ELR (cell line): ENCODE data around the gene TRIM29.

Experiments
- DNase-seq: peaks from one replicate; pipeline ENCODE4 v3.0.0-alpha.2; 2015; ENCODE audit warnings: low read depth

TRIM29 gene

DNA sequence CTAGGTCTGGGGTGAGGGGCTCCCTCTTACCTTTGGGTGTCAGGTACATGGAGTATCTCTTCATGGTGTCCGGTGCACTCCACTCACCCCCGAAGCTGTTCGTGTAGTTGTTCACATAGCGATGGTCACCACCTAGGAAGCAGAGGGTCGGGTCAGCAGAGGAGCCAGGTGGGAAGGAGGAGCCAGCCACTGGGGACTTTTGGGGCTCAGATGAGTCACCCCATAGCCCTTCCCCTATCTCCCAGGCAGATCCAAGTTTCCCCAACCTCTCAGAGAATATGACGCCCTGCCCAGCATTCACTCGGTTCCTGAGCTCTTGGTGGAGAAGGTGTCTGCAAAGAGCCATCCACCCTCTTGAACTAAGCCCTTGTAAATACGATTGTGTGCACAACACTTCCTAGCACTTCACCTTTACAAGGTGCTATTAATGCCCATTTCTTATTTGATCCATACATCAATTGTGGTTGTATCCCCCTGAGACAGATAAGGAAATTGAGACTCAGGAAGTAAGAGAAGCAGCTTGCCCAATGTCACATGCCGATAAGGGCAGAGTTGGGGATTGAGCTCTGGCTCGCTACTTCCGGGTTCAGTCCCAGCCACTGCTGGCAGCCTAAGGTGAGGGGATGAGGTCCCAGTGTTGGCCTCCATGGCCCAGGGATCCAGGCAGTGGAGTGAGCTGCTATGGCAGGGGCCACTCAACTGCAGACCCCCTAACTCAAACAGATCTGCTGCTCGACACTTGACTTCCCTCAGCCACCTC lies 14.8 kb downstream of the TRIM29 start:
- DNase-seq = no peak

DNA sequence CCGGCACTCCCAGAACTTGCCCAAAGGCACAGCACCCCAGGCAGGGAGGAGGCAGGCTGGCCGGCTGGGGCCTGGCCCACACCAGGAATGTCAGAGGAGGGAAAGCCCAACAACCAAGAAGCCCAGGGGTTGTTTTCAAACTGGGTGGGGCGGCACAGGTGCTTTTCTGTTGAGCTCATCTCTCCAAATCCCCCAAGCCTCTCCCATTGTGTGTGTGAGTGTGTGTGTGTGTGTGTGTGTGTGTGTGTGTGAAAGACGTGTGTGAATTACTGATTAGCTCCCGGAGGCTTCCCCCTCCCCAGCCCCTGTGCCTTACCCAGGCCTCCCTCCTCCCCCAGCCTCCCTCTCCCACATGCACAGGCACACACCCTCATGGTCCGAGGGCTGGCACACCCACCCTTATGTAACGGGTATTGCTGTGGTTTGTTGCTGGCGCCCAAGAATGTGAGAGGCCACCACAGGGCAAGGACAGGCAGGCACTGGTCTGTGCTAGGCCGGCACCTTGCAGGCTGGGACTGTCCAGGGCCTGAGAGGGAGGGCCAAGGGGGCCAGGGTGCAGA lies 15.9 kb downstream of the TRIM29 start:
- DNase-seq = no peak

DNA sequence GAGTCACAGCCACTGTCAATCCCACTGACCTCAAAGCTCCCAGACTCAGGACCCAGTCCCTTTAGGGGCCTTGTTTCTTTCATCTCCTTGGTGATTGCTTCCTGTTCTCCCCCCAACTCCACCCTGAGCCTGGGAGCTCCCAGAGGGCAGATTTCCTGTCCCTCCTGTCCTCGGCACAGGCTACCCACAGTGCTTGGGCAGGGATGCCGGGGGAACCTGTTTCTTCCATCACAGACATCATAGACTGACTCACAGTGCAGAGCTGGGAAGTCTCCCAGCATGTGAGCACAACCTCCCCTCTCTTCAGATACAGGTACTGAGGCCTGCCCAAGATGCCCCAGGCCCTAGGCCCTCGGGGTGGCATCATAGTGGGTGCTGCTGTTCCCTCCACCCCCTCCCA lies 16.6 kb downstream of the TRIM29 start:
- DNase-seq = no peak

DNA sequence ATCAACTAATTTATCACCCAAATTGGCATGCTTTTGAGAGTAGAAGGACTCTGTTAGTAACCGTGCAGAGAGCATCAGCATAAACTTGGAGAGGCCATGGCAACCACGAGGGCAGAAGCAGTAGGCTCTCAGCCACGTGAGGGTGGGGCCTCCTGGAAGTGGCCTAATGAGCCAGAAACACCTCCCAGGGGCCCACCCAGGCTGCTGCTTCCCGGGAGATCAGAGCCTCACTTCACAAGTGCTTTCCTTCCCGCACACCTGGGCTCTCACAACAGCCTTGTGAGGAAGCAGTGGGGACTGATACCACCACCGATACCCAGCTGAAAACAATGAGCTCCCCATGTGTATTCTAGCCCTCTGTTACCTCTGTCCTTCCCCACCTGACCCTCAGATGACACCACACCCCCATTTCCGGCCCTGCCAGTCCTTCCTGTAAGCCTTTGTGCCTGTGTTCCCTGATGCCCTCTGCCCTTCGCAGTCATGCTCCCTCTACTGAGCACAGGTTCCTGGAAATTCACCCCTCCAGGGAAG lies 17.0 kb downstream of the TRIM29 start:
- no peak for DNase-seq

DNA sequence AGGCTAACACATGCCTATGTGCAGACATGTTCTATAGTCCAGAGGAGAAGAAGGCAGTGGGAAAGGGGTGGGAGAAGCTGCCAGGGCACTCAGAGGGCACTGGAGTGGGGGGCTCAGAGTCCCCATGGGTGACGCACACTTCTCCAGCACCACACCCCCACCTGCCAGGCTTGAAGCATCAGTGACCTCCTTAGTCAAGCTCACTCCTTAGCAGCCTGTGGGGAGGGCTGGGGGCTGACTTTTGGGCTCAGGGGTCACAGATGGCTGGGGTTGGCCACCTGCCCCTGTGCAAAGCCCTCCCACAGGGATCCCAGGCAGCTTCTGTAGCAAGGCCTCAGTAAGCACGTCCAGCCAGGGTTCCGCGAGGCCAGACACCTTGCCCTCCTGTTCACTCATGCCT lies 18.8 kb downstream of the TRIM29 start:
- no peak for DNase-seq

DNA sequence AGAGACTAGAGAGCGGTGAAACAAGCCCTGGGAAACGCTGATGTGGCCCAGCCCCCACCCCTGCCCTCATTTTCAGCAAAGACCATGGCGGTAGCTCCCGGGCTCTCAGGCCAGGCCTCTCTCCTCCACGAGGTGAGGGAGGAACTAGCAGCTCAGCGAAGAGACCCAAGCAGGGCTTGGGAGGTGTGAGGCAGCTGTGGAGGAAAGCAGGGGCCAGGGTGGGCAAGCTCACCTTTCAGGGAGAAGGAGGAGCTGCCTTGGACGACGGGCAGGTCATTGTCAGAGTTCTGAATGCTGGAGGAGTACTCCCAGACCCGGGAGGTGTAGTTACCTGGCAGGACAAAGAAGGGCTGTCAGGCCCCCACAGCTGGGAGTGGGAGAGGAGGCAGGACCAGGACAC lies 19.9 kb downstream of the TRIM29 start:
- no peak for DNase-seq

DNA sequence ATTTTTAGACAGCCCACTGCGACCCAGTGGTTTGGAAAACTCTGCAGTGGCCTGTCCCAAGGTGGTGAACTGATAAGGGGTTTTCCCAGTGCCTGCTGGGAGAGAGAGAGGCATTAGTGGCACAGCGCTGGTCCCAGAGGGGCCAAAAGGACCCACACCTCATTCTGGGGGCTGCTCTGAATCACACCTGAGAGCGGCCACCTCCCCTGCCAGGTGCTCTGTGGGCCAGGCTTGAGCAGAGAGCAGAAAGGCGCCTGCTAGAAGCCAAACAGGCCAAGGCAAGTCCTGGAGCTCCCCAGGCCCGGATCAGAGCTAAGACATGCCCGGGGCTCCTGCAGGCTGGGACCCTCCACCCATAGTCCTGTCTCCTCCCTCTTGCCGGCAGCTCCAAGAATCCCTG lies 20.9 kb downstream of the TRIM29 start:
- no peak for DNase-seq

DNA sequence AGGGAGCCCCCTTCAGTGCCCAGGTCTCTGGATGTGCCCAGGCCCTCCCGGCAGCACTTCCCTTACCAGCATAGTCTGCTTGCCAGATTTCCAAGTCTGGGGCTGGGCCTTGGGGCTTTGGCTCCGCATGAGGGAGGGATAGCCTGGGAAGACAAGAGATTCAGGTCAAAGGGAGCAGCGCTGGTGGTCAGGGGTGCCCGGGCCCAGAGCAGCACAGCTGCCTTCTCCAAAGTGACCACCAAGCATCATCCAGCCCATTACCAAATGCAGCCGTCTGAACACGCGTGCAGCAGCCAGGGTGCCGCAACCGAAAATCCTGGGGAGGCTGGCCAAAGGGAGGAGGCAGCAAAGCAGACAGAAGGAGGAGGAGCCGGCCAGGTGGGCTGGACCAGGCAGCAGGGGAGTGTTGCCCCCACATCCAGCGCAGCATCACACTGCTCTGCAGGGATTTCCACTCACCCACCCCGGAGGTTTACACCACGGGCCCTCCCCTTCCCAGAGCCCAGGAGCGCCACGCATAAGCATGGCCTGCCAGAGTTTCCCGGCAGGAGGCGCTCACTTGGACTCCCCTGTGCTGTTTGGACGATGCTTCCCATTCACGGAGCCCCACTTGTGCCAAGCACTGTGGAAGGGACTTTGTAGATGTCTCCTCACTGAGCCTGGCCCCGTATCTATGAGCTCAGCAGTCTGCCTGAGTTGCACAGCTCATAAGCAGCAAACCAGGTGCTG lies 22.5 kb downstream of the TRIM29 start:
- no peak for DNase-seq

DNA sequence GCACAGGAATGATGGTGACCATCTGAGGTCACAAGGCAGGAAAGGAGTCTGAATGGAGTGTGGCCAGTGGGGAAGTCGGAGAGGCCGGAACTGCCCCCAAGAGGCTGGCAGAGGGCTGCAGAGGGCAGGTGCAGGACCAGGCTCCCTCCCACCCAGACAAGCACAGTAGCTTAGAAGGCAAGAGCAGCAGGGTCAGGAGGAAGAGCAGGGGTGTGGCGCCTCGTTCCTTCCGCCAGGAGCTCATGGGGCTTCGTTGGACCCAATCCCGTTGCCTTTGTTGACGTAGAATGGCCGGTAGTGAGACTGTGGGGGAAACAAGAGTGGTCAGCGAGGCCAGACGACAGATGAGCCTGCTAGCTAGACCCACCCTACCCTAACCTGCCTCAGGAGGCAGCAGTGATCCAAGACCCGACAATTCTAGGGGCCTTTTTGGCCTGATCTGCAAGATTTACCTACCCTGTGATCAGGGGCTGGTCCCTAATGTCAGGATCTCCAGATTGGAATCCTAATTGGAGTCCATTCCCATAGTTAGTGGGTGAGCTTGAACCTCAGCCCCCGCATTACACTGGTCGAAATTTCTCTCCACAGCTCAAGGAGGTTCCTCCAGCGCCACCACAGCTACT lies 25.6 kb downstream of the TRIM29 start:
- DNase-seq = peak; percentile 5

DNA sequence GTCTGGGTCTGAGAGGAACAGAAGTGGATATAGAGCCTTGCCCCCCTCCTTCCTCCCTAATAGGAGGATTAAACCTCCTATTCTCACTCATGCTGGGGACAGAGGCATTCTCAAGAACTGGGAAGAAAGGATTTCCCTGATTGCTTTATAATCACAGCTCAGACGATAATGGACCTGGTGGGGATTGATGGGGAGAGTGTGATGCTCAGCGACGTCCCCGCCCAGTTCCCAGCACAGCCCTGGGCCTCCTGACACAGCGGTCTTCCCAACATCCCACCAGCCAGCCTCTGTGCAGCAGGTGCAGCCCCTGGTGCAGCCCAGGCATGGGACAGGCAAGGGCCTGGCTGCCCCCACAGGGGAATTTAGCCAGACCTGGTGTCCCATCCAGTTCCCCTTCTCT lies 28.4 kb downstream of the TRIM29 start:
- DNase-seq = no peak

DNA sequence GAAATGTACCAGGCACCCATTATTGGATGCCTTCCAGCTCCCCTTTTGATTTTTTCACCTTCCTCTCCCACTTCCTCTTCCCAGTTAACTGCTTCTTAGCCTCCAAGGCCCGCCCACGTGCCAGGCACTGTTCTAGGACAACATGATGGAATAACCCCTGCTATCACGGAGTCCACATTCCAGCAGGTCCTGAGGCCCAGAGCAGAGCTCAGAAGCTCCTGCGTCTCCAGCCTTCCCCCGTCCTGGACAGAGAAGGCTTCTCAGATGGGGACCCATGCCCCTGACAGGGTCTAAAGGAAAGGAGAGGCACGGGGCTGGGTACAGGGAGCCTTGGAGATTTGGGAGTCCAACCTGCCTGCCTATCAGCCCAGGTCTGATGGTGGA lies 29.1 kb downstream of the TRIM29 start:
- no peak for DNase-seq

DNA sequence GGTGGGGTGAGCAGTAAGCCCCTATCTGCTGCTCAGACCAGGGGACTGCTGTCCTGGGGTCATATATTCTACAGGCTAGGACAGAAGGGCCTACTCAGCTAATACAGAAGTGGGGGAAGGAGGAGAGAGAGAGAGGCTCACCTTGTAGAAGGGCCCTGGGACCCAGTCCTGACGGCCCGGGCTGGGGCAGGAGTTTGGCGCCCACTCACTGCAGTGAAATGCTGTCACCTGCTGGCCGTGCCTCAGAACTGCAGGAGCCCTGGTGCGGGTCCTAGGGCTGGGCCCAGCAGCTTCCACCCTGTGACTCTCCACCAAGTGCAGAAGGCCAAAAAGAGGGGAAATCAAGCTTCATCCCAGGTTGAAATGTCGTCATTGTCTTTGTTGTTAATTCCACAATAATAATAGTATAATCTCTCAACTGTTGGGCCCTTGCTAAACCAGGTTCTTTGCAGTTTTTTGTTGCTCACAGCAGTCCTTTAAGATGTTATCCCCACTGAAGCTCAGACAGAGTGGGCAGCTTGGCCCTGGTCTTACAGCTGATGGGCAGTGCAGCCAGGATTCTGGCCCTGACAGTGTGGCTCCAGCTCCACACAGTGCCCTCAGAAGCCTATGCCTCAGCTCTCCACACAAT lies 29.6 kb downstream of the TRIM29 start:
- peak; percentile 58 for DNase-seq

DNA sequence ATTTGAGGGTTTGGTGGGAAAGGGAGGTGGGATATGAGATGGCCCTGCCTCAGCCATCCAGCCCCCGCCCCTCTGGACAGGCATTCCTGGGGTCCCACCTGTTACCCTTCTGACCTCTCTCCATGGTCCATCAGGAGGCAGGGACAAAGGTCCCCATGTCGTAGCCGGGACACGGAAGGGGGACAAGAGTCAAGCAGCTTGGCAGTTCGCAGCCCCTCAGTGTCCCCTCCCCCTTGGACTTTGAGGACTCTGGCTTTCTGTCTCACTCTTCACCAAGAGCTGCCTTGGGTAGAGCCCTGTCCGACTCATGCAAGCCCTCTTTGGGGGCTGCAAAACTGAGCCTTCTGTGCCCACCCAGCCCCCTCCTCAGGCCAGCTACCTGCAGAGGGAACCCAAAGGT lies 30.2 kb downstream of the TRIM29 start:
- DNase-seq = no peak

DNA sequence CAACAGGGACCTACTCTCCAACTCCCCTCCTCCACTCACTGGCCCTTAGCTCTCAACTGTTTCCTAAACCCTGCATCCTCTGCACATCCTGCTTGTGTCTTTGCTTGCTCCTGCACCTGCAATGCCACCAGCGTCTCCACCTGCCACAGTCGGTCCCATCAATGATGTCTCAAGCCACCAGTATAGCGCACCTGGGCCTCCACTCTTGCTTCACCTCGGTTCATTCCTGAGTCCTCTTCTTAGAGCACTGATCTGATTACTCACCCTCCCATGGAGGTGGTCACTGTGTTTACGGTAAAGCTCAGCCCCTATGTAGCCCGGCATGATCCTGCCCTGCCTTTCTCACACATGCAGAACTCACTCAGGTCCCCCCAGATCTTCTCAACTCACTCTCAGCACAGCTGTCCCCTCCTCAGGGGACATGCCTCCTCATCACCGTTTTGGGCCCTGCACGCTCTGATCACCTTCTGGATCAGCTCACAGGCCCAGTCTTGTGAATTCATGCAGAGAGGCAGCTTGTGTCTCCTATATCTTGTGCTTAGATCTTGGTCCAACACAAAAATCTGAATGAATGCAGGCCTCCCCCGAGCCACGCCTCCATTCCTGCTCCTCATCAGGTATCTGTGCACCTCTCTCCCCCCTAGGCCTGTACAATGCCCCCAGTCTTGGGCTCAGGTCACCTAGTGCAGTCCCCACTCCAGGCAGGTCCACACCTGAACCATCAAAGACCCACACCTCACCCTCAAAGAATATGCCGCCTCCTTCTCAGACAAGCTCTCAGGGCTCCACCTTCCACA lies 31.4 kb downstream of the TRIM29 start:
- no peak for DNase-seq

DNA sequence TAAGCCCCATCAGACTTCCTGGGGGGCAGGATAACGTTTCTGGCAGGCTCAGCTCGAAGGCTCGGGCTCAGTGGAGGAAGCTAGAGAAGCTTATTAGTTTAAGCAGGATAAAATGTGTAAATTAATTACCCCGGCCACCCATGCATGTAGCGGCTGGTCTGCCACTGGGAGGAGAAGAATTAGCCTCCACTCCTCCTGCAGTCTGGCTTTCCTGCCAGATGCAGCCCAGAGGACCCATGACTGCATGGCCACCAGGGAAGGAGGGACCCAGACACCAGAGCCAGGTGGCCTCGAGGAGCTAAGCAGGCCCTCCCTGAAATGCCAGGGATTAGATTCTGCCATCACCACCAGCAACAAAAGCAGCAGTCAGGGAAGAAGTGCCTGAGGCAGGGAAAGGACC lies 32.3 kb downstream of the TRIM29 start:
- no peak for DNase-seq

DNA sequence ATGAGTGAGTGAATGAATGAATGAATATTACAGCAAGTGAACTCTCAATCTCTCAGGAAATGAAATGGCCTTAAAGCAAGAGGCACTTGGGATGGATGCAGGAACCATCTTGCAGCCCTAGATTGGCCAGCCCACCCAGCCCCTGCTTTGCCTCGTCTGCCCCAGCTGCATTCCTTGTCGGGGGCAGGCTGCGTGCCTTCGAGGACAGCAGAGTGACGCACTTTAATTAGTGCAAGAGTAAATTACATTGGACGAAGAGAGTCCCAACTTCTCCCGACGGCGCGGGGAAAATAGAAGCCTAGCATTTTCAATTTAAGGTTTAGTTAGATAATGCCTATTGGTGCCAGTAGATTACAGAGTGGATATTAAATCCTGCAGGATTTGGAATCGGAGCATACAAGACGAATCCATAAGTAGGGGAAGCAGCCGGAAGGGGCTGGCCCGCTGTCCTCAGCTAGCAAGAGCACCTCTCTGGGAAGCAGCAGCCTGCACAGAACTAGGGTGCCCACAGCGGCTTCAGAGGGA lies 33.8 kb downstream of the TRIM29 start:
- no peak for DNase-seq

DNA sequence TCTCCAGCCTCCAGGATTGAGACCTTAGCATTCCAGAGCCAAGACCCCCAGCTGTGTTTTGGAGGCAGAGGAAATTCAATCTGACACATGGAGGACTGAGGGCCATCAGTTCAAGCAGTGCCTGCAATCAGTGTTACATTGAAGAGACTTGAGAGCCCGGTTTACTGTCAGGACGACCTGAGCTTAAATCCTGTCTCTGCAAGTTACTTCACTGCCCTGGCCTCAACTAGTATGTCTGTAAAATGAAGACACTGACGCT lies 35.1 kb downstream of the TRIM29 start:
- DNase-seq = no peak

DNA sequence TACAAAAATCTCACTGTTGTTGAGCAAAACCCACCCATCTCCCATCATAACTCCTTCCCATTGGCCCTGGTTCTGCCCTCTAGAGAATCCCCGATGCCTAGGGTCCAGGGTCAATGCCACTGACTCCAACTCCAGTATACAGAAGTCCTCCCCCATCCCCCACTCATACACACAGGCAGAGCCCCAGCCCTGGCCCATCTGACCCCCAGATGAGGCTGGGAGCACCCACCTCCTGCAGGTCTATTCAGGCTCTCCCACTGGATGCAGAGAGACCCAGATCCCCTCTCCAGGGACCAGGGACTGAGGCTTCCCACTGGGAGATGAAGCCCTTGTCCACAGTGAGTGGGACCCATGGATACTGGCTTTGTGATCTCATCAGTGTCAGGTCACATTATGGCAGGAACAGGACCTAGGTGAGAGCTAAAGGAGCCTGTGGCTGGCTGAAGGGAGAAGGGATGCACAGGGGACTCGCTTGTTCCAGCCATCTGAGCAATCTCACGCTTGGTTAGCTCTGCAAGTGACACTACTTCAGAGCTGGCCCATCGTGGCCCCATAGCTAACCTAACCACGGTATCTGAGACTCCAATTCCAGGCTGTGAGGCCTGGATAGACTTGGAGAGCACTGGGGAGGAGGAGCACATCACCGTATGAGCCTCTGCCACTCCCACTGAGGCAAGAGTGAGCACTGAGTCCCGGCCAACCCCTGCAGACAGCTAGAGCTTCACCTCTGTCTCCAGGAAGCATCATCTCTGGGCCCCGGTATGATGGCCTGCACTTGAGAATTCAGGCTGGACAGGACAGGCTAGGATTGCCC lies 35.7 kb downstream of the TRIM29 start:
- DNase-seq = no peak

DNA sequence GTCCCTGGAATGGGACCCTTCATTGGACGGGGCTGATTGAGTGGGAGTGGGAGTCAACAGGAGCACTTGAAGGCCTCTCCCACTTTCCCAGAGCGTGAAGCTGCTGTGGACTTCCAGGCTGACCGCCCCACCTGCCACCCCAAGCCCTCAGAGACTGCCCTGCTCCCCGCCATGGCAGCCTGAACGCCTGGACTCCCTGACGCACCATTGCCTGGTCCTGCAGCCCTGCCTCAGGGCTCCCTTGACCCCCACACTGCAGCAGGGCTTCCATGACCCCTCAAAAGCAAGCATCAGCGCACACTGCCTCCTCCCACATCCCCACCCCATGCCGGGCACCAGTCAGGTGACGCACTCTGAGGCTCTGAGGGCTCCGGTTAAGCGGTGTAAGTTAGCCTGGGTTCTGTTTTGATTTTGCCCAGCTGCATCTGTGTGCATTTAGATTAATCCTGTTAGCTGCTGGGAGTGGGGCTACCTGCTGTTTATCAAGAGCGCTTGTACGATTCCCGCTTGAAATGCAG lies 39.4 kb downstream of the TRIM29 start:
- no peak for DNase-seq

DNA sequence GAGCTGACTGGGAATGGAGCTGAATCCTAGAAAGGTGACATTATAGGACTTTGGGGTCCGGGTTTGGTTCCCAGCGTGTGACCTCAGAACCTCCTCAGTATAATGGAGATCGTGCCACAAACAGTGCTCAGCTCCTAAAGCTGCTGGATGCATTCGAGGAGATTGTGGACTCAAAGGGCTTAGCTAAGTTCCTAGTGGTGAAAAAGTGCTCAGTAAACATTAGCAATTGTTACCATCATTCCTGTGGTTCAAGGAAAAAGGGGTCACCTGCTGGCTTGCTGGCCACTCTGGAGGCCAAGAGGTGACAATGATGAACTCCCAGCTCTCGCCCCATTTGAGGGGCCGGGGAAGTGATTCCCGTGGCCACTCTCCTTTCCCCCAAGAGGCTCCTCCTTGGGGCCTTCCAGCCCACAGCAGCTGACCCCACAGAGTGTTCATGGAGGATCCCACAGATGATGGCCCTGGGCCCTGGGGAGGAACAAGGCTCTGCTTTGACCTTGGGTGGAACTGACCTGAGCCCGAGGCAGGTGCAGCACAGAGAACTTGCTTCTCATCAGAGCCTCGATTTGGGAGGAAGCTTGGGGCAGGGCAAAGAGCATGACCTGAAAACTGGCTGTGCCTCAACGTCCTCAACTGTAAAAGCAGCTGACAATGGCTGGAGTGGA lies 40.1 kb downstream of the TRIM29 start:
- DNase-seq = no peak
